Osteoblast (primary cell): ENCODE results near the gene ORMDL3. TPM values are rescaled to one million over a fixed set of nuclear protein-coding genes. Genes with fewer than 3 reads are reported as not detected.
A peak's percentile ranks its signal among the peaks of the same experiment; 100 is the strongest.

Experiments used
- DNase-seq: peaks from one replicate; pipeline ENCODE4 v3.0.0; 2011; ENCODE audit warnings: low spot score, mixed read lengths; ENCODE audit not compliant: insufficient read length; ENCODE audit errors: missing footprints
- H2AFZ ChIP-seq: 2 replicates; pipeline ENCODE4 v1.6.0; 2011; ENCODE audit warnings: mild to moderate bottlenecking, low read length
- H3K27ac ChIP-seq: 2 replicates; pipeline ENCODE4 v1.5.1; 2011; ENCODE audit warnings: mild to moderate bottlenecking, low read depth, low read length, moderate library complexity
- H3K27me3 ChIP-seq: 2 replicates; pipeline ENCODE4 v1.6.0; 2012; ENCODE audit warnings: mild to moderate bottlenecking, control low read depth, inconsistent platforms, low read length, moderate library complexity; ENCODE audit not compliant: insufficient read depth
- H3K36me3 ChIP-seq: 2 replicates; pipeline ENCODE4 v1.5.1; 2011; ENCODE audit warnings: mild to moderate bottlenecking, low read length, control low read depth, moderate library complexity; ENCODE audit not compliant: insufficient read depth
- H3K4me1 ChIP-seq: 2 replicates; pipeline ENCODE4 v1.5.1; 2011; ENCODE audit warnings: mild to moderate bottlenecking, low read length, control low read depth, moderate library complexity; ENCODE audit not compliant: insufficient read depth
- H3K4me2 ChIP-seq: 2 replicates; pipeline ENCODE4 v1.6.0; 2011; ENCODE audit warnings: mild to moderate bottlenecking, low read length; ENCODE audit not compliant: insufficient read depth
- H3K4me3 ChIP-seq: fragments of 200-600 bp; sonication (generic); 3 replicates; pipeline ENCODE4 v1.5.1; 2012; ENCODE audit warnings: mild to moderate bottlenecking, low read length, inconsistent platforms; ENCODE audit not compliant: insufficient read depth
- H3K79me2 ChIP-seq: 2 replicates; pipeline ENCODE4 v1.6.0; 2012; ENCODE audit warnings: mild to moderate bottlenecking, low read length, control low read depth, inconsistent platforms; ENCODE audit not compliant: insufficient read depth
- H3K9me3 ChIP-seq: 2 replicates; pipeline ENCODE4 v1.5.1; 2011; ENCODE audit warnings: low read depth, low read length, control low read depth
- H4K20me1 ChIP-seq: 2 replicates; pipeline ENCODE4 v1.6.0; 2012; ENCODE audit warnings: mild to moderate bottlenecking, low read length, control low read depth; ENCODE audit not compliant: insufficient read depth
- CTCF ChIP-seq: IDR thresholded peaks from 2 replicates; pipeline ENCODE4 v1.5.1; 2011; ENCODE audit warnings: mild to moderate bottlenecking, low read depth, low read length, moderate library complexity; ENCODE audit errors: extremely low read depth
- total RNA-seq: library from RNA; depleted of rRNA; stranded (reverse); fragments of >200 nt; gene quantifications from 2 replicates; pipeline ENCODE4 v1.2.3, GENCODE V29; 2012

ORMDL3 gene
- total RNA-seq, 1 donor = 39.8 TPM

- H3K4me3 ChIP-seq = peak overlapping the region; percentile 91
- no peaks in the 10 kb centered on the region for H3K9me3 ChIP-seq
- H3K36me3 ChIP-seq = peaks cover 7% of the 10 kb centered on the region
- no peaks in the 10 kb centered on the region for H3K27me3 ChIP-seq
- H2AFZ ChIP-seq = peak overlapping the region; percentile 92
- peak overlapping the region; percentile 97 for H3K27ac ChIP-seq
- peaks cover 37% of the 10 kb centered on the region for H3K79me2 ChIP-seq
- no peak for DNase-seq
- peaks cover 56% of the 10 kb centered on the region for H3K4me1 ChIP-seq
- peak overlapping the region; percentile 94 for H3K4me2 ChIP-seq
- no peak for TF ChIP-seq CTCF
- peaks cover 40% of the 10 kb centered on the region for H4K20me1 ChIP-seq
Measured at GRCh38 chr17:39927929-39928857, 792 bp upstream of the ORMDL3 start.

DNA sequence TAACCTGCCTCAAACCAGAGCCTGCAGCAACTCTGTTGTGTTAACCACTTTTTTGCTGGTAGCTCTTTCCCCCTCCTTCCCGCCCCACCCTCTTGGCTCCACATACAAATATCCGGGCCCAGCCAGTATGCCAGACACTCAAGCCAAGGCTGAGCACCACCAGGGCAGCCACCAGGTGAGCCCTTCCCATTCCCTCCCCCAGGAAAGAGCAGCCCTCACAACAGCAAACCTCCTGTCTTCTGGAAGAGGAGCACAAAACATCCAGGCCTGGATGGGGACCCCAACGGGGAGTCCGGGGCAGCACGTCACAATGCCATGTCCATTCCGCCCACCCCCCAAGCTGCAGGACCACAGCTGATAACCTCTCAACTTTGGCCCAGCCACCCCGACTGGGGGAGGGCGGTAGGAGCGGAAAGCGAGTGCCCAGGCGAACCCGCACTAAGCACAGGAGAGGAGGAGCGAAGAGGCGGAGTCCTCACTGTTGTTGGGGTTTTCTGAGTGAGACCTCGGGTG, 757 bp downstream of the ORMDL3 start:
- peak overlapping the region; percentile 94 for H3K4me2 ChIP-seq
- H3K27ac ChIP-seq = peak overlapping the region; percentile 97
- H3K27me3 ChIP-seq = no peaks in the 10 kb centered on the region
- H3K4me1 ChIP-seq = peaks cover 56% of the 10 kb centered on the region
- peak overlapping the region; percentile 91 for H3K4me3 ChIP-seq
- H4K20me1 ChIP-seq = peaks cover 55% of the 10 kb centered on the region
- TF ChIP-seq CTCF = no peak
- DNase-seq = peak; percentile 86
- H3K36me3 ChIP-seq = peaks cover 23% of the 10 kb centered on the region
- no peaks in the 10 kb centered on the region for H3K9me3 ChIP-seq
- H2AFZ ChIP-seq = peak overlapping the region; percentile 51
- H3K79me2 ChIP-seq = peaks cover 52% of the 10 kb centered on the region

- Histone ChIP-seq H3K4me2 (peak overlapping the region; percentile 94), H4K20me1 (peaks cover 55% of the 10 kb centered on the region), H3K9me3 (no peaks in the 10 kb centered on the region), H3K4me1 (peaks cover 56% of the 10 kb centered on the region), H3K27me3 (no peaks in the 10 kb centered on the region), H3K36me3 (peaks cover 26% of the 10 kb centered on the region), H3K4me3 (peak overlapping the region; percentile 91), H3K79me2 (peaks cover 52% of the 10 kb centered on the region), H2AFZ (no peak overlapping the region), H3K27ac (peak overlapping the region; percentile 97)
- DNase-seq = no peak
- no peak for TF ChIP-seq CTCF
Measured at GRCh38 chr17:39926135-39926587, 1.2 kb downstream of the ORMDL3 start.
